IMR-90 (cell line): Measurements from ENCODE around the gene PGS1. TPM values are rescaled to one million over a fixed set of nuclear protein-coding genes. Genes with fewer than 3 reads are reported as not detected.

ENCODE experiments used
- ATAC-seq: fragments of 200-7000 bp; cut with Tn5 transposase; 2 replicates; pipeline ENCODE4 v1.9.1; 2020; ENCODE audit warnings: low read depth, mild to moderate bottlenecking, moderate library complexity
- BruUV-seq: library from RNA; stranded (reverse); fragments of 400-500 nt; replicated peaks from 2 replicates; lab custom pipeline; 2021; lab: Mats Ljungman, UMichigan
- CTCF ChIA-PET: fragments of 300-600 bp; formaldehyde crosslinking; extraction: SDS; loops from one replicate; lab custom pipeline; 2021; ENCODE audit warnings: antibody characterized with exemption; lab: Yijun Ruan, JAX
- POLR2A ChIA-PET: fragments of 300-600 bp; sonication (Branson Sonifier 250); formaldehyde crosslinking; loops from one replicate; lab custom pipeline; 2022; ENCODE audit warnings: antibody characterized with exemption; ENCODE audit not compliant: unreplicated experiment; lab: Charles Lee
- DNase-seq: peaks from one replicate; pipeline ENCODE4 v3.0.0; 2013
- H2AFZ ChIP-seq: replicated peaks from 2 replicates; pipeline ENCODE3; 2013; ENCODE audit warnings: low read length, mild to moderate bottlenecking; ENCODE audit not compliant: poor library complexity
- H2AK5ac ChIP-seq: 2 replicates; pipeline ENCODE4 v1.6.1; 2013; ENCODE audit warnings: low read depth, low read length, inconsistent platforms
- H2AK9ac ChIP-seq: replicated peaks from 2 replicates; pipeline ENCODE3; 2013; ENCODE audit warnings: mild to moderate bottlenecking, low read depth, low read length, moderate library complexity; ENCODE audit not compliant: poor library complexity
- H2BK120ac ChIP-seq: 2 replicates; pipeline ENCODE4 v1.6.1; 2013; ENCODE audit warnings: low read depth, low read length, inconsistent platforms
- H2BK15ac ChIP-seq: 3 replicates; pipeline ENCODE4 v1.6.1; 2013; ENCODE audit warnings: low read depth, low read length, inconsistent platforms
- H2BK20ac ChIP-seq: 2 replicates; pipeline ENCODE4 v1.6.1; 2013; ENCODE audit warnings: low read depth, mild to moderate bottlenecking, inconsistent platforms, low read length, moderate library complexity
- H2BK5ac ChIP-seq: 2 replicates; pipeline ENCODE4 v1.6.1; 2013; ENCODE audit warnings: mild to moderate bottlenecking, low read depth, low read length, inconsistent platforms; ENCODE audit not compliant: poor library complexity, severe bottlenecking
- H3K14ac ChIP-seq: replicated peaks from 2 replicates; pipeline ENCODE4 v1.6.1; 2013; ENCODE audit warnings: low read depth, low read length, inconsistent platforms
- H3K18ac ChIP-seq: 2 replicates; pipeline ENCODE4 v1.6.1; 2013; ENCODE audit warnings: low read depth, low read length, control low read depth
- H3K23ac ChIP-seq: 2 replicates; pipeline ENCODE4 v1.6.1; 2013; ENCODE audit warnings: low read depth, low read length, inconsistent platforms
- H3K27ac ChIP-seq: 2 replicates; pipeline ENCODE4 v1.5.1; 2013; ENCODE audit warnings: mild to moderate bottlenecking, control low read depth, low read length; ENCODE audit not compliant: insufficient read depth
- H3K27me3 ChIP-seq: 2 replicates; pipeline ENCODE4 v1.6.1; 2013; ENCODE audit warnings: low read length; ENCODE audit not compliant: control insufficient read depth, insufficient read depth
- H3K36me3 ChIP-seq: 2 replicates; pipeline ENCODE4 v1.6.1; 2013; ENCODE audit warnings: low read length, mixed read lengths; ENCODE audit not compliant: control insufficient read depth, insufficient read depth
- H3K4ac ChIP-seq: 2 replicates; pipeline ENCODE4 v1.6.1; 2013; ENCODE audit warnings: low read depth, low read length, inconsistent platforms
- H3K4me1 ChIP-seq: 2 replicates; pipeline ENCODE4 v1.6.1; 2013; ENCODE audit warnings: low read length, mixed read lengths; ENCODE audit not compliant: control insufficient read depth, insufficient read depth
- H3K4me2 ChIP-seq: 2 replicates; pipeline ENCODE4 v1.6.1; 2013; ENCODE audit warnings: low read depth, mild to moderate bottlenecking, control low read depth, low read length, moderate library complexity
- H3K4me3 ChIP-seq: 2 replicates; pipeline ENCODE4 v1.5.1; 2013; ENCODE audit warnings: low read depth, mild to moderate bottlenecking, control low read depth, low read length, moderate library complexity; ENCODE audit not compliant: insufficient read depth
- H3K56ac ChIP-seq: 2 replicates; pipeline ENCODE4 v1.6.1; 2013; ENCODE audit warnings: low read length, inconsistent platforms; ENCODE audit not compliant: insufficient read depth; ENCODE audit errors: extremely low read depth
- H3K79me1 ChIP-seq, 2 experiments: 2 replicates each; pipeline ENCODE4 v1.6.1; 2013; ENCODE audit warnings: low read length in 2 of 2, inconsistent platforms in 1 of 2, low read depth in 1 of 2
- H3K9ac ChIP-seq: 2 replicates; pipeline ENCODE4 v1.6.1; 2013; ENCODE audit warnings: low read depth, low read length, control low read depth
- H3K9me1 ChIP-seq: 2 replicates; pipeline ENCODE4 v1.6.1; 2013; ENCODE audit warnings: low read length, inconsistent platforms; ENCODE audit not compliant: insufficient read depth
- H3K9me3 ChIP-seq: 2 replicates; pipeline ENCODE4 v1.6.1; 2013; ENCODE audit warnings: low read length; ENCODE audit not compliant: control insufficient read depth, insufficient read depth
- H4K20me1 ChIP-seq: 2 replicates; pipeline ENCODE4 v1.6.1; 2013; ENCODE audit warnings: low read length, inconsistent platforms; ENCODE audit not compliant: insufficient read depth
- H4K5ac ChIP-seq: 2 replicates; pipeline ENCODE4 v1.6.1; 2013; ENCODE audit warnings: mild to moderate bottlenecking, low read depth, low read length, control low read depth
- H4K8ac ChIP-seq, 2 experiments: 2 replicates each; pipeline ENCODE4 v1.6.1; 2013; ENCODE audit warnings: low read depth in 2 of 2, low read length in 2 of 2, control low read depth in 1 of 2, inconsistent platforms in 1 of 2
- H4K91ac ChIP-seq: 2 replicates; pipeline ENCODE4 v1.6.1; 2013; ENCODE audit warnings: low read depth, low read length, inconsistent platforms; ENCODE audit not compliant: insufficient read depth
- BHLHE40 ChIP-seq: fragments of 150-350 bp; IDR thresholded peaks from 2 replicates; pipeline ENCODE4 v1.6.1; 2016; ENCODE audit warnings: mild to moderate bottlenecking, low read depth, low read length
- CEBPB ChIP-seq: IDR thresholded peaks from 2 replicates; pipeline ENCODE4 v1.6.1; 2012; ENCODE audit warnings: low read depth, low read length, improper control_type of control experiment
- CHD1 ChIP-seq: IDR thresholded peaks from 2 replicates; pipeline ENCODE4 v1.6.1; 2012; ENCODE audit warnings: low read depth, low read length, improper control_type of control experiment
- FOS ChIP-seq: fragments of 150-350 bp; IDR thresholded peaks from 2 replicates; pipeline ENCODE4 v1.6.1; 2016; ENCODE audit warnings: low read depth, low read length
- MAFK ChIP-seq: IDR thresholded peaks from 2 replicates; pipeline ENCODE4 v1.6.1; 2012; ENCODE audit warnings: low read depth, low read length, improper control_type of control experiment
- MAZ ChIP-seq: IDR thresholded peaks from 2 replicates; pipeline ENCODE4 v1.6.1; 2012; ENCODE audit warnings: low read depth, mild to moderate bottlenecking, low read length, improper control_type of control experiment, moderate library complexity, borderline replicate concordance
- POLR2A ChIP-seq: IDR thresholded peaks from 2 replicates; pipeline ENCODE4 v1.6.1; 2012; ENCODE audit warnings: mild to moderate bottlenecking, low read depth, low read length
- RAD21 ChIP-seq: IDR thresholded peaks from 2 replicates; pipeline ENCODE4 v1.6.1; 2012; ENCODE audit warnings: low read length, improper control_type of control experiment
- RCOR1 ChIP-seq: IDR thresholded peaks from 2 replicates; pipeline ENCODE4 v1.6.1; 2012; ENCODE audit warnings: mild to moderate bottlenecking, low read length, improper control_type of control experiment; ENCODE audit not compliant: insufficient replicate concordance
- RFX5 ChIP-seq: IDR thresholded peaks from 2 replicates; pipeline ENCODE4 v1.8.0; 2012; ENCODE audit warnings: low read depth, mild to moderate bottlenecking, low read length, moderate library complexity
- SMC3 ChIP-seq: fragments of 150-350 bp; IDR thresholded peaks from 2 replicates; pipeline ENCODE4 v1.6.1; 2016; ENCODE audit warnings: low read depth, mild to moderate bottlenecking, antibody characterized with exemption, low read length, moderate library complexity
- WGBS, 2 experiments: methylation state at CpG; one replicate each; pipeline versions ENCODE4 v1.1.5 to v1.1.7; 2013; ENCODE audit warnings: missing lambda C conversion rate in 2 of 2; ENCODE audit not compliant: insufficient read length in 1 of 2; ENCODE audit errors: extremely low coverage in 2 of 2; 5-methylcytosine and 5-hydroxymethylcytosine counted together
- dilution Hi-C: fragments of 300-500 bp; cut with HindIII; formaldehyde crosslinking; loops from one replicate; pipeline ENCODE4 v1.14.3; 2018; ENCODE audit warnings: low sequenced_read_pairs; ENCODE audit not compliant: unreplicated experiment
- in situ Hi-C: fragments of 300-500 bp; cut with MboI; formaldehyde crosslinking; loops from 3 replicates; pipeline ENCODE4 v1.14.3; 2019; ENCODE audit warnings: low sequenced_read_pairs, inconsistent platforms, mixed read lengths
- intact Hi-C: fragments of 100-400 bp; cut with micrococcal nuclease; formaldehyde crosslinking; loops from 2 replicates; pipeline ENCODE4 v1.10.0; 2022
- polyA plus RNA-seq, 3 experiments: library from polyadenylated mRNA; depleted of rRNA; stranded (reverse); fragments of >200 nt; gene quantifications; 2 replicates each; pipeline ENCODE4 v1.2.3, GENCODE V29; 2012; ENCODE audit warnings: low replicate concordance in 1 of 3
- total RNA-seq: library from RNA; depleted of rRNA; stranded (reverse); fragments of >200 nt; gene quantifications from 2 replicates; pipeline ENCODE4 v1.2.3, GENCODE V29; 2012
- TF ChIP-seq, protein P1 (sequence below): conservative IDR thresholded peaks from 2 replicates; pipeline ENCODE4 v1.5.1; 2012; ENCODE audit warnings: mild to moderate bottlenecking, low read depth, low read length, improper control_type of control experiment
- TF ChIP-seq, protein P2 (sequence below): fragments of 150-350 bp; IDR thresholded peaks from 2 replicates; pipeline ENCODE4 v1.6.1; 2017; ENCODE audit warnings: mild to moderate bottlenecking, antibody characterized with exemption, low read length, low read depth

PGS1 gene
- total and polyA plus RNA-seq, 2 of the 4 experiments (the other 2 are of a cell fraction): 18.5 to 43.2 TPM

DNA sequence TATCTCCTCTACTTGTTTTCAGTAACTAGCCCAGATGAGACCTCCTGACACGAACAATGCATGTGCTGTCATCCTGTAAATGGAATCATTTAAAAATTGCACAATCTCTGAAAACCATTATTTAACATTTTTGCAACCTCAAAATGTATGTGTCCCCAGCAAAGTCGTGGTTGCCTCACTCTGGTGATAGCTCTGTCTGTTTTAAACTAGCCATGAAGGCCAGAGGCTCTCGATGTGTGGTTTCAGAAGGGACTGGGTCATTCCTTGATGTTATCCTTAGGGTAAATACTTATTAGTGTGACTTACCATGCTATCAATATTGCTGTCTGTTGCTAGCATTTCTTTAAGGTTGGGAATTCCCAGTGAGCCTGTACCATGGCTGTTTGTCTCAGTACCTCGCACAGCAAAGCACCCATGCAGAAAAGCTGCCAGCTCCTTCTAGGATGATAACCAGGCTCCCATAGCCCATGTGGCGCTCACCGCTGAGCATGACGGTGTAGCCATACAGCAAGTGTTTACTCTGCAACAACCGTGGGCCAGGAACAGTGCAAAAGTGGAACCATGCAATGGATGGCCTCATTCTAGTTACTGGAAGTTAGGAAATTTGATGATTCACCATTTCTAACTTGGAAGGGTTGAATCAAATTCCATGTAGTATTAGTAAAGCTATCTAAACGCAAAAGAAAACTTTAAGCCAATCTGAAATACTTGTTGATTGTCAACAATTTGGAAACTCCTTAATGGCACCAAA, 2.9 kb upstream of the PGS1 start:
- ATAC-seq (peak; percentile 69), DNase-seq (peak; percentile 98)
- peak overlapping the region; percentile 57; the same call in 1 of the 2 replicates for H3K23ac ChIP-seq
- peaks cover 6% of the 10 kb centered on the region; the same call in 1 of the 2 replicates for H4K20me1 ChIP-seq
- peak overlapping the region; percentile 99 for H3K27ac ChIP-seq
- in situ Hi-C loops (no loop called here), dilution Hi-C loops (no loop called here), intact Hi-C loops (no loop called here)
- no CpG with 5 or more reads among the region's 9 CpGs for WGBS, 2 experiments
- peaks cover 12% of the 10 kb centered on the region for H3K9me1 ChIP-seq
- BruUV-seq: no TSS peak
- peak overlapping the region; percentile 63 for H2AK9ac ChIP-seq
- peak overlapping the region; percentile 88 for H2AFZ ChIP-seq
- peak overlapping the region; percentile 86 for H3K14ac ChIP-seq
- peak overlapping the region; percentile 98 for H3K4ac ChIP-seq
- POLR2A ChIA-PET: no interaction called here
- H3K4me1 ChIP-seq: peaks cover 26% of the 10 kb centered on the region
- peak overlapping the region; percentile 90 for H3K18ac ChIP-seq
- no peak overlapping the region for H3K4me3 ChIP-seq
- no peaks in the 10 kb centered on the region for H3K27me3 ChIP-seq
- H4K8ac ChIP-seq: peak overlapping the region; percentile 65 to 95
- H2BK15ac ChIP-seq: peak overlapping the region; percentile 96; the same call in 2 of the 3 replicates
- peak overlapping the region; percentile 98 for H4K91ac ChIP-seq
- H3K4me2 ChIP-seq: peak overlapping the region; percentile 50
- peak overlapping the region; percentile 89 for H4K5ac ChIP-seq
- H2AK5ac ChIP-seq: peak overlapping the region; percentile 96
- H3K79me1 ChIP-seq: peaks cover 6 to 25% of the 10 kb centered on the region in 2 experiments; a peak in 3 of 4 replicates
- peak overlapping the region; percentile 99 for H2BK120ac ChIP-seq
- CTCF ChIA-PET: interaction anchor here (1.5 kb wide), 1 partner anchor 15 kb away, joined by 10 read pairs; no protein-coding TSS in a partner anchor
- H2BK5ac ChIP-seq: peak overlapping the region; percentile 99
- H3K36me3 ChIP-seq: no peaks in the 10 kb centered on the region
- H3K56ac ChIP-seq: peak overlapping the region; percentile 50
- no peaks in the 10 kb centered on the region for H3K9me3 ChIP-seq
- peak overlapping the region; percentile 96 for H2BK20ac ChIP-seq
- H3K9ac ChIP-seq: peak overlapping the region; percentile 60
- TF ChIP-seq CEBPB (peak; percentile 94), POLR2A (peak; percentile 8; the same call in 1 of the 2 replicates), RCOR1 (peak; percentile 66), MAFK (peak; percentile 85), MAZ (peak; percentile 49; the same call in 1 of the 2 replicates), RFX5 (no peak), BHLHE40 (0 out of 2 replicates have a peak, but pooled peaks have one; percentile 29), RAD21 (peak; percentile 5; the same call in 1 of the 2 replicates), FOS (peak; percentile 88), SMC3 (0 out of 2 replicates have a peak, but pooled peaks have one; percentile 2), CHD1 (peak; percentile 49; the same call in 1 of the 2 replicates)
- TF ChIP-seq, protein P1, sequence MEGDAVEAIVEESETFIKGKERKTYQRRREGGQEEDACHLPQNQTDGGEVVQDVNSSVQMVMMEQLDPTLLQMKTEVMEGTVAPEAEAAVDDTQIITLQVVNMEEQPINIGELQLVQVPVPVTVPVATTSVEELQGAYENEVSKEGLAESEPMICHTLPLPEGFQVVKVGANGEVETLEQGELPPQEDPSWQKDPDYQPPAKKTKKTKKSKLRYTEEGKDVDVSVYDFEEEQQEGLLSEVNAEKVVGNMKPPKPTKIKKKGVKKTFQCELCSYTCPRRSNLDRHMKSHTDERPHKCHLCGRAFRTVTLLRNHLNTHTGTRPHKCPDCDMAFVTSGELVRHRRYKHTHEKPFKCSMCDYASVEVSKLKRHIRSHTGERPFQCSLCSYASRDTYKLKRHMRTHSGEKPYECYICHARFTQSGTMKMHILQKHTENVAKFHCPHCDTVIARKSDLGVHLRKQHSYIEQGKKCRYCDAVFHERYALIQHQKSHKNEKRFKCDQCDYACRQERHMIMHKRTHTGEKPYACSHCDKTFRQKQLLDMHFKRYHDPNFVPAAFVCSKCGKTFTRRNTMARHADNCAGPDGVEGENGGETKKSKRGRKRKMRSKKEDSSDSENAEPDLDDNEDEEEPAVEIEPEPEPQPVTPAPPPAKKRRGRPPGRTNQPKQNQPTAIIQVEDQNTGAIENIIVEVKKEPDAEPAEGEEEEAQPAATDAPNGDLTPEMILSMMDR: no peak
- TF ChIP-seq, protein P2, sequence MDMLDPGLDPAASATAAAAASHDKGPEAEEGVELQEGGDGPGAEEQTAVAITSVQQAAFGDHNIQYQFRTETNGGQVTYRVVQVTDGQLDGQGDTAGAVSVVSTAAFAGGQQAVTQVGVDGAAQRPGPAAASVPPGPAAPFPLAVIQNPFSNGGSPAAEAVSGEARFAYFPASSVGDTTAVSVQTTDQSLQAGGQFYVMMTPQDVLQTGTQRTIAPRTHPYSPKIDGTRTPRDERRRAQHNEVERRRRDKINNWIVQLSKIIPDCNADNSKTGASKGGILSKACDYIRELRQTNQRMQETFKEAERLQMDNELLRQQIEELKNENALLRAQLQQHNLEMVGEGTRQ: peak; percentile 30; the same call in 1 of the 2 replicates
